ENCODE measurements around the gene SLC4A4.

The SLC4A4 gene

GRCh38 chr4:71338846-71339593 lies at the start of gene SLC4A4:
Gene SLC4A4, plus strand, starts transcription at chr4:71339020.
- in situ Hi-C loops (cut with HindIII; ENCODE audit: low sequenced_read_pairs), result no loop called here

GRCh38 chr4:71290074-71290473 lies 48.7 kb upstream of the SLC4A4 start:
- in situ Hi-C loops (cut with HindIII; ENCODE audit: low sequenced_read_pairs), result no loop called here

- in situ Hi-C loops (cut with HindIII; ENCODE audit: low sequenced_read_pairs), result no loop called here
These were observed 48.3 kb upstream of the SLC4A4 start for GRCh38 chr4:71290476-71290875.

- in situ Hi-C loops (cut with HindIII; ENCODE audit: low sequenced_read_pairs), result no loop called here
These were observed 46.6 kb upstream of the SLC4A4 start for GRCh38 chr4:71292228-71292627.

GRCh38 chr4:71293705-71294104 lies 45.1 kb upstream of the SLC4A4 start:
- in situ Hi-C loops (cut with HindIII; ENCODE audit: low sequenced_read_pairs), result no loop called here

- in situ Hi-C loops (cut with HindIII; ENCODE audit: low sequenced_read_pairs), result no loop called here
These were observed 44.5 kb upstream of the SLC4A4 start for GRCh38 chr4:71294301-71294700.

GRCh38 chr4:71296945-71297344 lies 41.9 kb upstream of the SLC4A4 start:
- in situ Hi-C loops (cut with HindIII; ENCODE audit: low sequenced_read_pairs), result no loop called here

GRCh38 chr4:71300362-71300761 lies 38.5 kb upstream of the SLC4A4 start:
- in situ Hi-C loops (cut with HindIII; ENCODE audit: low sequenced_read_pairs), result no loop called here

GRCh38 chr4:71300964-71301363 lies 37.9 kb upstream of the SLC4A4 start:
- in situ Hi-C loops (cut with HindIII; ENCODE audit: low sequenced_read_pairs), result no loop called here

- in situ Hi-C loops (cut with HindIII; ENCODE audit: low sequenced_read_pairs), result no loop called here
These were observed 35.5 kb upstream of the SLC4A4 start for GRCh38 chr4:71303287-71303686.

- in situ Hi-C loops (cut with HindIII; ENCODE audit: low sequenced_read_pairs), result no loop called here
These were observed 35.0 kb upstream of the SLC4A4 start for GRCh38 chr4:71303850-71304249.

- in situ Hi-C loops (cut with HindIII; ENCODE audit: low sequenced_read_pairs), result no loop called here
These were observed 34.5 kb upstream of the SLC4A4 start for GRCh38 chr4:71304289-71304850.

GRCh38 chr4:71307729-71308128 lies 31.1 kb upstream of the SLC4A4 start:
- in situ Hi-C loops (cut with HindIII; ENCODE audit: low sequenced_read_pairs), result no loop called here

- in situ Hi-C loops (cut with HindIII; ENCODE audit: low sequenced_read_pairs), result no loop called here
These were observed 16.4 kb upstream of the SLC4A4 start for GRCh38 chr4:71322425-71322824.

GRCh38 chr4:71333368-71333767 lies 5.5 kb upstream of the SLC4A4 start:
- in situ Hi-C loops (cut with HindIII; ENCODE audit: low sequenced_read_pairs), result no loop called here

- in situ Hi-C loops (cut with HindIII; ENCODE audit: low sequenced_read_pairs), result no loop called here
These were observed 4.9 kb upstream of the SLC4A4 start for GRCh38 chr4:71333960-71334359.

- in situ Hi-C loops (cut with HindIII; ENCODE audit: low sequenced_read_pairs), result no loop called here
These were observed 4.3 kb upstream of the SLC4A4 start for GRCh38 chr4:71334465-71334882.

GRCh38 chr4:71343670-71344466 lies 5.0 kb downstream of the SLC4A4 start:
- in situ Hi-C loops (cut with HindIII; ENCODE audit: low sequenced_read_pairs), result no loop called here

GRCh38 chr4:71346710-71347109 lies 7.9 kb downstream of the SLC4A4 start:
- in situ Hi-C loops (cut with HindIII; ENCODE audit: low sequenced_read_pairs), result no loop called here

GRCh38 chr4:71348586-71348985 lies 9.8 kb downstream of the SLC4A4 start:
- in situ Hi-C loops (cut with HindIII; ENCODE audit: low sequenced_read_pairs), result no loop called here

- in situ Hi-C loops (cut with HindIII; ENCODE audit: low sequenced_read_pairs), result no loop called here
These were observed 16.2 kb downstream of the SLC4A4 start for GRCh38 chr4:71355045-71355444.

GRCh38 chr4:71355971-71356370 lies 17.2 kb downstream of the SLC4A4 start:
- in situ Hi-C loops (cut with HindIII; ENCODE audit: low sequenced_read_pairs), result no loop called here
